Kidney epithelial cell (primary cell): ENCODE results near the gene ADAMTS1. TPM values are rescaled to one million over a fixed set of nuclear protein-coding genes. Genes with fewer than 3 reads are reported as not detected.

Source experiments
- DNase-seq: peaks from one replicate; pipeline ENCODE4 v3.0.0-alpha.2; 2010; ENCODE audit warnings: low read depth
- H3K27me3 ChIP-seq: 2 replicates; pipeline ENCODE4 v1.6.0; 2011; ENCODE audit warnings: low read length; ENCODE audit not compliant: control insufficient read depth, insufficient read depth
- H3K36me3 ChIP-seq: 2 replicates; pipeline ENCODE4 v1.5.1; 2011; ENCODE audit warnings: low read length; ENCODE audit not compliant: control insufficient read depth, insufficient read depth
- H3K4me3 ChIP-seq: 2 replicates; pipeline ENCODE4 v1.5.1; 2011; ENCODE audit warnings: low read depth, mild to moderate bottlenecking, control low read depth, low read length
- total RNA-seq: library from RNA; depleted of rRNA; stranded (reverse); fragments of >200 nt; gene quantifications from 2 replicates; pipeline ENCODE4 v1.2.3, GENCODE V29; 2015
- TF ChIP-seq, protein P1 (sequence below): IDR thresholded peaks from 2 replicates; pipeline ENCODE4 v1.5.1; 2011; ENCODE audit warnings: mild to moderate bottlenecking, moderate library complexity, low read length, control low read depth, inconsistent platforms; ENCODE audit not compliant: insufficient read depth, poor library complexity, severe bottlenecking

Gene ADAMTS1
- total RNA-seq, 1 donor from 2014 or later, result 27.1 TPM

DNA sequence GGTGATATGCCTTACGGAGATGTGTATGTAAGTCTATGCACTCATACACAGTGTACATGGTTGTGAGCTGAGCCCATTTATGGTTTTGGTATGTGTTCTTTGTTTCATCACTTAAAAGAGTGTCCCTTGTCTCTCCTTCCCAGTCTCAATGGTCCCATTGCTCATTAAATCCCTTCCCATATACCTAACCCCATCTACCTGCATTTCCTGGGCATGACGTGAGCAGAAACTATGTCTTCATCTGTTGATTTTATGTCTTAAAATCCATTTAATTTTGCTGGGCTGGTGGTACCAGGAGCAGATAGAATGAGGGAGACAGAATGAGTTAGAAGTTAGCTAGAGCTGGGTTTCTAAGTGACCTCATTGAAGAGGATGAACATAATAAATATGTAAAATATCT is 44.8 kb downstream of the ADAMTS1 start:
- DNase-seq, result no peak
- H3K36me3 ChIP-seq, result no peaks in the 10 kb centered on the region
- TF ChIP-seq, protein P1, sequence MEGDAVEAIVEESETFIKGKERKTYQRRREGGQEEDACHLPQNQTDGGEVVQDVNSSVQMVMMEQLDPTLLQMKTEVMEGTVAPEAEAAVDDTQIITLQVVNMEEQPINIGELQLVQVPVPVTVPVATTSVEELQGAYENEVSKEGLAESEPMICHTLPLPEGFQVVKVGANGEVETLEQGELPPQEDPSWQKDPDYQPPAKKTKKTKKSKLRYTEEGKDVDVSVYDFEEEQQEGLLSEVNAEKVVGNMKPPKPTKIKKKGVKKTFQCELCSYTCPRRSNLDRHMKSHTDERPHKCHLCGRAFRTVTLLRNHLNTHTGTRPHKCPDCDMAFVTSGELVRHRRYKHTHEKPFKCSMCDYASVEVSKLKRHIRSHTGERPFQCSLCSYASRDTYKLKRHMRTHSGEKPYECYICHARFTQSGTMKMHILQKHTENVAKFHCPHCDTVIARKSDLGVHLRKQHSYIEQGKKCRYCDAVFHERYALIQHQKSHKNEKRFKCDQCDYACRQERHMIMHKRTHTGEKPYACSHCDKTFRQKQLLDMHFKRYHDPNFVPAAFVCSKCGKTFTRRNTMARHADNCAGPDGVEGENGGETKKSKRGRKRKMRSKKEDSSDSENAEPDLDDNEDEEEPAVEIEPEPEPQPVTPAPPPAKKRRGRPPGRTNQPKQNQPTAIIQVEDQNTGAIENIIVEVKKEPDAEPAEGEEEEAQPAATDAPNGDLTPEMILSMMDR, result no peak
- no peaks in the 10 kb centered on the region for H3K27me3 ChIP-seq
- no peak overlapping the region for H3K4me3 ChIP-seq

DNA sequence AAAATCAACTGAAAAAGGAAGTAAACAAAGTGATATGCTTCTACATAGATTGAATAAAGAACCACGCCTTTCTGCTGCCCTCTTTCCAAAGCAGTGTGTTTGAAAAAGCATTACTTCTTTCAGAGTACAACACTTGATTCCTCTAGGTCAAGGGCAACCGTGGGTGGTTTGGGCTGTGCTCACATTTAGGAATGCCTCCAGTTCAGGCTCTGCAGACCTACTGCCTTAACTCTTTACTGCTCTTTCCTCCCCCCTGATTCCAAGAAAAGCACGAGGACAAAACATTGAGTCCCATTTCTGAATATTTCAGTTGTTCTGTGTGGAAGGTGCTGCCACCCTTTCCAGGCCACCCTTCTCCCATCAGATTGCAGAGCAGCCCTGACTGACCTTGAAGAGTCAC is 45.2 kb downstream of the ADAMTS1 start:
- H3K27me3 ChIP-seq, result no peaks in the 10 kb centered on the region
- no peaks in the 10 kb centered on the region for H3K36me3 ChIP-seq
- TF ChIP-seq, protein P1, result no peak
- DNase-seq, result no peak
- H3K4me3 ChIP-seq, result no peak overlapping the region

DNA sequence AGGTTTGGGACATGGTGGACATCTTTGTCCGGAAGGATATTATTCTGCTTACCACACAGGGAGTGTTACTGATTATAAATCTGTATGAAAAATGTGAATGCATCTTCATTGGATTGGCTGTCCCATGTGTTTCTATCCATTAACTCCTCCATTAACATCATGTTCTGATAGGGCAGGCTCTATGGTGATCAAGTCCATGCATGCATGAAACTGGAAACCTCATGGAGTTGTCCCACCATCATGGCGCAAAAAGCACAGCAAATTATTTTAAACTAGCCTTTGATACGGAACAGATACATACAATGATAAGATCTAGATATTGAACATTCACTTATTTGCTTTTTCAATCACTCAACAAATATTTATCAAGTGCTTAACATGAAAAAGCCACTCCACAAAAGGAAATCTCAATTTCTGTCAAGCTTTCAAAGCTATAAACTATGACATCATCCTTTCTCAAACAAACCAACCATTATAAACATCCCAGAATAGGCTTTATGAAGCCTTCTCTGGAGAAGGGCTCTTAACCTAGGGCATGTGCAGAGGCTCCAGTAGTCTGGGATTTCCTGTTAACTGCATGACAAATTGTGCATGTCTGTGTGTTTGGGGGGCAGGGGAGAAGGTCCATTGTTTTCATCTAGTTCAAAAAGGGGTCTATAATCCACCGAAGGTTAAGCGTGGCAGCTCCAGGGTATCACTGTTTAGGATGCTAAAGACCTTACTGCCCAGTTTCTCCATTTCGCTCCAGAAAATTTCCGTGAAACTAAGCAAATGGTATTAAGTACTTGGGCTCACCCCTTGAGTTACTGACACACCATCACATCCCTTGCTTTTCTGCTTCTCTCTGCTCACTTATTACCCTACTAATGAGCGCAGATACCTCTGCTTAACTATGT is 46.1 kb downstream of the ADAMTS1 start:
- TF ChIP-seq, protein P1, result no peak
- no peak overlapping the region for H3K4me3 ChIP-seq
- no peak for DNase-seq
- H3K36me3 ChIP-seq, result no peaks in the 10 kb centered on the region
- no peaks in the 10 kb centered on the region for H3K27me3 ChIP-seq

DNA sequence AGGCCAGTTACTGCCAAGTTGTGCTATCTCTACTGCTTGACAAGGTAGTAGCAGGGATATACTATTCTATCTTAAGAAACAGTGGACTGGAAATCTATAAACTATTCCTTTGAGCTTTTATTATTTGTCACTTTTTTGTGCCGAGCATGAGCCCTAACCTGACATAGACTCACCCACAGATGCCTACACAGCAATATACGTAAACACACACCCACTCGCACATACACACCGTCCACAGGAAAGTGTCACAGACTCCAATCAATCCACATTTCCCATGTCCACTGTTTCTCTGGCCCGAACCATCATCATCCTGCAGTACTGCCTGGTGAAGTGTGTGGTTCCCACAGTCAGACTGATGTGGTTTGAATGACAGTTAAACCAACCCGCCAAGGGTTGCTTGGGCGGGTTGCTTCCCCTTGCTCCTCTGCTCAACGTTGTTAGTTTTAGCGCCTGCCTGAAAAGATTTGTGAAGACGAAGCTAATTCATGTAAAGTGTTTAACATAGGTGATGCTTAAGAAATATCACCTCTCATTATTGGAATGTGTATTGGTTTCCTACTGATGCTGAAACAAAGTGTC is 47.2 kb downstream of the ADAMTS1 start:
- no peaks in the 10 kb centered on the region for H3K36me3 ChIP-seq
- DNase-seq, result no peak
- H3K4me3 ChIP-seq, result no peak overlapping the region
- TF ChIP-seq, protein P1, result no peak
- no peaks in the 10 kb centered on the region for H3K27me3 ChIP-seq

DNA sequence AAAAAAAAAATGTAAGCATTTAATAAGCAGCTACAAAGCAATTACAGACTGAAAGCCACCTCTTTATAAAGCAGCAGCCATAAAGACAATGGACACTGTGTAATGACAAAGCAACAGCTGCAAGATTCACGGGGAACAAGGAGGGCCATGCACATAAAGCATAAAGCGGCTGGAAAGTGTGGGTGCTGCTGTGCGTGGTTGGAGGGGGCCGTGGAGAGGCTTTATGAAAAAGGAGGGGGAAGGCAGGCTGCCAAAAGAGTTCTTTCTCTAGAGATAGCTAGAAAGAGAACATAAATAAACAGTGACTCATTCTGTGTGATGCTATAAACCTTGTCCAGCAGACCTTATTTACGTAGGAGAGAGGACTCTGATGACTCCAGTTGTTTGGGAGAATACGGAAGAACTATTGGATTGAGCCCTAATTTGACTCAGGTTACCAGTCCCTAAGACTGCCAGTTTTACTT is 49.3 kb downstream of the ADAMTS1 start:
- Histone ChIP-seq H3K4me3 (no peak overlapping the region), H3K27me3 (no peaks in the 10 kb centered on the region), H3K36me3 (no peaks in the 10 kb centered on the region)
- peak; percentile 64 for DNase-seq
- TF ChIP-seq, protein P1, result no peak
